HEK293T (cell line): ENCODE data around the gene EXTL1.

ENCODE experiments used
- BHLHE40 ChIP-seq: fragments of 450-650 bp; IDR thresholded peaks from 2 replicates; pipeline ENCODE4 v1.6.1; 2016; ENCODE audit warnings: mild to moderate bottlenecking, moderate library complexity, borderline replicate concordance
- ELF4 ChIP-seq: fragments of 450-650 bp; IDR thresholded peaks from 2 replicates; pipeline ENCODE4 v1.6.1; 2017; ENCODE audit warnings: antibody characterized with exemption
- NFRKB ChIP-seq: fragments of 450-650 bp; IDR thresholded peaks from 2 replicates; pipeline ENCODE4 v1.6.1; 2016; ENCODE audit warnings: mild to moderate bottlenecking, moderate library complexity
- SUZ12 ChIP-seq: fragments of 450-650 bp; IDR thresholded peaks from 2 replicates; pipeline ENCODE4 v1.6.1; 2016; ENCODE audit warnings: mild to moderate bottlenecking

DNA sequence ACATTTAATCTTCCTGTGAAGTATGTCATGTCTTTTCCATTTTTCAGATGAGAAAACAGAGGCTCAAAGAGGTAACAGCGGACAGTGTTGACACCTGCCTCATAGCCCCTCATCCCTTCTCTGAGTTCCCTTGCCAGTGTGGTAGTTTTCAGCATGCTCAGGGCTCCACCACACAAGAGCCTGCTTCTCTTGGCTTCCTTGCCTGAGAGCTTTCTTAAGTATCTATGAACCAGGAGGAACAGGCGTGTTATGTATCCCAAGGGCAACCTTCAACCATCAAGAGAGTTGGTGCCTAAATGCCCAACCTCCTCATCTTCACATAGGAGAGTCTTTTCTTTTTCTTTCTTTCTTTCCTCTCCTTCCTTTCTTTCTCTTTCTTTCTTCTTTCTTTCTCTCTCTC is 17.8 kb upstream of the EXTL1 start:
- TF ChIP-seq ELF4 (no peak), SUZ12 (no peak), BHLHE40 (no peak), NFRKB (no peak)
